ENCODE results near the gene PRR33.
"Not testable (repeated sequence)": the region's sequence is repeated elsewhere in the genome, so short reads cannot be mapped to it uniquely, and the experiment has no call there.

The PRR33 gene

DNA sequence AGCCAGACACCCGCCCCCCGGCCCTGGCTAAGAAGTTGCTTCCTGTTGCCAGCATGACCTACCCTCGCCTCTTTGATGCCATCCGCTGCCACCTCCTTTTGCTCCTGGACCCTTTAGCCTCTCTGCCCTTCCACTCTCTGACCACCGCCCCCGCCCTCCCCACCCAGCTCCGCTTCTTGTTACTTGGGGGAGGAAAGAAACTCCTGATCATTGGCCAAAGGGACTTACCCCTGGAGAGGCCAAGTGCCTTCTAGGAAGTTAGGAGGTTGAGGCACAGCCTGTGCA, at the start of gene PRR33:
PRR33 (minus strand) TSS at position 65 of the 285 bp plus-strand sequence. CDS start 1,311 bp downstream, outside the sequence.
- no peak for DNase-seq (ENCODE audit: low read depth in 2 of 2)

DNA sequence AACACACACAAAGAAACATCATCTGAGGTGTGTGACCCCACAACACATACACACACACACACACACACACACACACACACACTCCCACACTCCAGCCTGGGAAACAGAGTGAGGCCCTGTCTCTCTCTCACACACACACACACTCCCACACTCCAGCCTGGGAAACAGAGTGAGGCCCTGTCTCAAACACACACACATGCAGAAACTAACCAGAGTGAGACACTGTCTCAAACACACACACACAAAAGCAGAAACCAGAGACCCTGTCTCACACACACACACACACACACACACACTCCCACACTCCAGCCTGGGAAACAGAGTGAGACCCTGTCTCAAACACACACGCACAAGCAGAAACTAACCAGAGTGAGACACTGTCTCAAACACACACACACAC, 48.1 kb upstream of the PRR33 start:
- not testable (repeated sequence) for DNase-seq (ENCODE audit: low read depth in 2 of 2)

DNA sequence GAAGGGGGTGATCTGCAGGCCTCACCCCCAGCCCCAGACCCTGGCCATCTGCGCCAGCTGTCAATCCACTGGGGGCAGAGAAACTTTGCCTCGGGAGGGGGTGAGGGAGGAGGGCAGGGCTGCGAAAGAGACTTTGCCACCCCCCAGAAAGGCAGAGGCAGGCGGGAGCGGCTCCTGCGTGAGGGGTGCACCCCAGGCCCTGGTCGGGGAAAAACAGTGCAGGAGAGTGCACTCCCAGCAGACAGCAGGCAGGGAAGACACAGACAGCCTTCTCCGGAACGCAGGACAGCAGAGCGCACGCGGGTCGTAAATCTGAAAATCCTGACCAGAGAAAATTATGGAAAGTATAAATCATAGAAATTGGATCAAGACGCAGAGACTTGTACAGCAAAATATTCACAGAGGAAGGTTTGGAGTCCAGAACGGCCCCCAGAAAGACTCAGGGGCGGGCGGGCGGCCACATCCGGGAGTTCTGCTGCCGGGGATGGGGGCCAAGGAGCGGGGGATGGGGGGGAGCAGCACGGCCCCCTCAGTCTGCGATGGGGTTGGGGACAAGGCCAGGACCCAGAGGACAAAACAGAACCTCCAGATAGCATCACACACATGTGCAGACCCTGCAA, 47.4 kb upstream of the PRR33 start:
- DNase-seq (ENCODE audit: low read depth in 2 of 2): no peak

DNA sequence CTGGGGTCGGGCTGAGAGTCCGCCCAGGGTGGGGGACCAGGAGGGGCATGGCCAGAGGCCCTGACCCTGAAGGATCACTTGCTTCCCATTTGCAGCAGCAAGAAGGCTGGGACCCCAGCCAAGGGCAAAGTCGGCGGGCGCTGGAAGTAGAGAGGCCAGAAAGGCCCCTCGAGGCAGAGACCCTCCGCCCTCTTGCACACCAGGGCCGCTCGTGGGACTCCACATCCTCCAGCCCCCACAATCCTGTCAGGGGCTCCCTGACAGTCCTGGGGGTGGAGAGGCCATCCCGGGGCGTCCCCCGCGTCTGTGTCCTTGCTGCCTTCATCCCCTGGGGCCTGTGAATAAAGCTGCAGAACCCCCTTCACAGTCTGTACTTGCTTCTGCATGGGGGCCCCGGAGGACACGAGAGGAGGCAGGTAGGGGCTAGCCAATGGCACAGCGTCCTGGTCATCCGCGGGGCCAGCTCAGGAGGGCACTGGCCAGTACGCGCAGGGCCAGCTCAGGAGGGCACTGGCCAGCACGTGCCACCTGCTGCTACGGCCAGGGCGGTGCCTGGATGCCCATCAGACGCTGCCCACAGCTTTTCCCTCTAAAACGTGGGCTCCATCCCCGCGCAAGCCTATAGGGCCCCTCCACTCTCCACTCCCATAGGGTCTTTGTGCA, 46.8 kb upstream of the PRR33 start:
- DNase-seq (ENCODE audit: low read depth in 2 of 2): no peak

DNA sequence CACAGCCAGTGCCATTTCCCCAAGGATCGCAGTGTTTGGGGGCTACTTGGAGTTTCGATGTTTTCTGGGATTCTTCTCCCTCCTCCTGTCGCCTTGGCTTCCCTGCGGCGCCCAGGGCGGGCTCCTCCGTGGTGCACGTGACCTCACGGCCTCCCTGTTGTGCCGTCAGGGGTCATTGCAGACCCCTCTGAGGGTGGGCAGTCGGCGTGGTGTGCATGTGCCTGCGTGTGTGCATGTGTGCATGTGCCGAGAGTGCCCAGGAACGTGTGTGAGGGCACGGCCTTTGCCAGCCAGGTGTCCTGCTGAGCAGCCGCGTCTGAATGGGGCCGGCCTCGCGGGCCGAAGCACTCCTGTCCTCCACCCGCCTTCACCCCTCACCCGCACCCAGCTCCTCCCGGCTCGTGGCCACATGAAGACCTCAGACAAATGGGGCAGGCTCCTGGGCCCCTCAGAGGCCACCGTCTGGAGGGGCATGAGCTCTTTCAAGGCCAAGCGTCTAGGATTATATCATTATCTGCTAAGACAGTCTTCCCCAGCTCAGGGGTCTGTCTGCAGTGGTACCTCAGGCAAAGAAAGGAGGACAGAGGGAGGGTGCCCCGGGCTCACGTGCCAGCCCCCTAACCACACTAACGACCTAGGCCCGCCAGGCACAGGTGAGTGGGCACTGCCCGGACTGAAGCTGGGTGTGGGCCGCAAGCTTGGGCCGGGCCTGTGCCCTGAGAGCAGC, 46.1 kb upstream of the PRR33 start:
- no peak for DNase-seq (ENCODE audit: low read depth in 2 of 2)

DNA sequence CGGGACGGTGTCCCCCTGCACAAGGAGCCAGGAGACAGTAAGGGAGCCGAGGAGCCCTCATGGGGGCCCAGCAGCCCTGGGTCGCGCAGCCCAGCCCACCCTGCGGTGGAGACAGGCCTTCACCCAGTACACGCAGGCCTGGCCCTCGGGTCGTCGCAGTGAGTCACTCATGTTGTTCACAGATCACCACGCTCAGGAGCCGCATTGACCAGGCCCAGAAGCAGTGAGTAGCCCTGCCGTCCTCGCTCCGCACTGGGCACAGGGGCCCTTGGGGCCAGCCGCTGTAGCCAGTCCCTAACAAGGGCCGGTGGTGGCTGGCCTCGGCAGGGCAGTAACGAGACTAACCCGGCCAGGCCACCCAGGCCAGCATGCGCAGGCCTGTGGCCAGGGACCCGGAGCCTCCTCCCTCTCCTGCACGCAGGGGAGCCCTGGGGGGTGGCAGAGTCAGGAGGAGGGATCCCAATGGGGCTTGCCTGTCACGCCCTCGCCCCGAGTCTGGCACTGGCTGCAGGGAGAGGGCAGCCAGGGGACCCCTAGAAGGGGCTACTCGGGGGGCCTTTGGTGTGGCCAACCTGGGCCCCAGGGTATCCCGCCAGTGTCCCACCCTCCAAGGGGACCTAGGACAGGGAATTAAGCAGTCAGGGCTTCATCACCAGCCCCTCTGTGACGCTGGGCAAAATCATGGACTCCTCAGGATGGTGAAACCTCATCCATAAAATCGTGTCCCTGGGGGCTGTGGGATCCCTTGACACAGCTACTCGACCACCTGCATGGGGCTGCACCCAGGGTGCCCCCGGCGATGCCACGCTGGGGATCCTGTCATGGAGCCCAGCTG, 45.3 kb upstream of the PRR33 start:
- no peak for DNase-seq (ENCODE audit: low read depth in 2 of 2)

DNA sequence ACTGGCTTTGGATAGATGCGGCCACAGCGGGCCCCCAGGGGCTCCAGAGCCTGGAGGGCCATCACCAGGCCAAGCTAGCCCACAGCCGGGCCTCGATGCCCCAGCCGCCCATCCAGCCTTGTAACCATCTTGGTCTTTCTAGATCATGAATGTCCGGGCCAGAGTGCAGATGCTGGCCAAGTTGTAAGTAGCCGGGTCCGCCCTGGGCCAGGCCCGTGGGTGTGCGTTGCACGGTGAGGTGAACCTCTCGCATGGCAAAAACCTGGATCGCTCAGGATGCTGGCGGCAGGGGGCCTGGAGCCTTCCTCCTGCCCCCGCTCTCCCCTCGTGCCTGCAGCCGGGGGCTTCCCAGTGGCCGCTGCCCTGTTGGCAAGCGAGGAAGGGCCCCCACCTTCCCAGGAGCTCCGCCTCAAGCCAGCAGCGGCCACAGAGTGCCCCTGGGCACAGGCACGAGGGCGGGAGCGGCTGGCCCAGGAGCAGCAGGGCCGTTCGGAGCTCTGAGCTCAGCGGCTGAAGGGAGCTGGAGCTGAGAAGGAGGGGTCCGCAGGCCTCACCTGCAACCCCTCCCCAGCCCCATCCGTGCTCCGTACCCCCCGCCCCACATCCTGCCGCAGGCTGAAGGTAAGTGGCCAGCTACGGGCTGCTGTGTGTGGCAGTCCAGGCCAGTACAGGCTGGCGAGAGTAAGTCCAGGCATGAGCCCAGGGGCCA, 44.5 kb upstream of the PRR33 start:
- no peak for DNase-seq (ENCODE audit: low read depth in 2 of 2)

DNA sequence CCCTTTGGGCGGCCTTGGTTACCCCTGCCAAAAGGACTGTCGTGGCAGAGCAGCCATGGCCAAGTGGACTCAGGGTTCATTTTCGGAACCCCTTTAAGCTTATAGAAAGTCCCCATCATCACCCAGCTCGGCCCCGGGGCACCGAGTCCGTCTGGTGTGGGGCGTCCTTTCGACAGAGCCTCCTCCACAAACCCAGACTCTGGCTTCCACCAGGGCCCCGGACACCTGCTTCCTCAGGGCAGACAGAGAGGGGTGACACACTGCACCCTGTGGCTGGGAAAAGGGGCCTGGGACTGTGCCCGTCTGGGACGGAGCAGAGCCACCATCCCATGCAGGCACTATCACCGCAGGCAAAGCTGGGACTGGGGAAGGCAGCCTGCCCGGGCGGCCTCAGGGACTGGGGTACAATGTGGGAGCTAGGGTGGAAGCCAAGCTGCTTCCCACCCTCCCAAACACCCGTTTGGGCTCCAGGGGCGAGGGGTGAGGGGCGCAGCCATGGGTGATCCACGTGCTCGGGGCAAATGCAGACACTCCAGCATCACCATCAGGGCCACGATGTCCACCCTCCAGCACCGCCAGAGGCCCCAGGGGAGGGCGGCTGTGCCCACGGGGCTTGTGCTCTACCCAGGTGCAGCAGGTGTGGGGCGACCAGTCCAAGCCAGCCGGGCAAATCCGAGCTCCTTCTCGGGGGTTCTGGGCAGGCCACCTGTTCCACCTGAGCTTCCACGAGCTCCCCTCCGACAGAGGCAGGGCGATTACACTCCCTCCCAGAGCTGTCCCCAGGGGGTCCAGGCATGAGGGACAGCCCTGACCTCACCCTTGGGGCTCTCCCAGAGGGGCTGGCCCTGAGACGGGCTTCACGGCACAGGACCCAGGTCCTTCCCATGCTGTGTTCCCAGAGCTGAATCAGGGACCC, 43.7 kb upstream of the PRR33 start:
- no peak for DNase-seq (ENCODE audit: low read depth in 2 of 2)

DNA sequence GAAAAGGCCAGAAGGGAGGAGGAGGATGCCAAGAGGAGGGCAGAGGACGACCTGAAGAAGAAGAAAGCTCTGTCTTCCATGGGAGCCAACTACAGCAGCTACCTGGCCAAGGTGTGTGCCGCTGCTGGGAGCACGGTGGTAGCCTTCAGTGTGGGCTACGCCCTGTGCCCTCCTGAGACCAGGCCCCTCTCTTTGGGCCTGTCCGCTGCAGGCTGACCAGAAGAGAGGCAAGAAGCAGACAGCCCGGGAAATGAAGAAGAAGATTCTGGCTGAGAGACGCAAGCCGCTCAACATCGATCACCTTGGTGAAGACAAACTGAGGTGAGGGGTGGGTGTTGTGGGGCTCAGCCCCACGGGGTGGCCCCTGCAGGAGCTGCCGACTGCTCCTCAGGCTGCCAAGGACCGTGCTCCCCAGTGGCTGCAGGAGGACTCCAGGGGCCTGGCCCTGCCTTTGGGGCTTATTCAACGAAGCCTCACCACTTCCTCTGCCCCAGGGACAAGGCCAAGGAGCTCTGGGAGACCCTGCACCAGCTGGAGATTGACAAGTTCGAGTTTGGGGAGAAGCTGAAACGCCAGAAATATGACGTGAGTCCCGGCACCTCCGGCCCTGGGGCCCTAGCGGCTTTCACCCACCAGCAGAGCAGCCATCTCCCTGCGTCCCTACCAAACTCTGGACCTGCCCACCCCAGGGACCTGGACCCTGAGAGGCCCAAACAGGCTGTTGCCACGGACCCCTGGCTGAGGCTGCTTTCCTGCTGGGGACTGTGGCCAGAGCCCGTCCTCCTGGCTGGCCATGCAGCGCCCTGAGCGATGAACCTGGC, 42.9 kb upstream of the PRR33 start:
- DNase-seq (ENCODE audit: low read depth in 2 of 2): no peak

DNA sequence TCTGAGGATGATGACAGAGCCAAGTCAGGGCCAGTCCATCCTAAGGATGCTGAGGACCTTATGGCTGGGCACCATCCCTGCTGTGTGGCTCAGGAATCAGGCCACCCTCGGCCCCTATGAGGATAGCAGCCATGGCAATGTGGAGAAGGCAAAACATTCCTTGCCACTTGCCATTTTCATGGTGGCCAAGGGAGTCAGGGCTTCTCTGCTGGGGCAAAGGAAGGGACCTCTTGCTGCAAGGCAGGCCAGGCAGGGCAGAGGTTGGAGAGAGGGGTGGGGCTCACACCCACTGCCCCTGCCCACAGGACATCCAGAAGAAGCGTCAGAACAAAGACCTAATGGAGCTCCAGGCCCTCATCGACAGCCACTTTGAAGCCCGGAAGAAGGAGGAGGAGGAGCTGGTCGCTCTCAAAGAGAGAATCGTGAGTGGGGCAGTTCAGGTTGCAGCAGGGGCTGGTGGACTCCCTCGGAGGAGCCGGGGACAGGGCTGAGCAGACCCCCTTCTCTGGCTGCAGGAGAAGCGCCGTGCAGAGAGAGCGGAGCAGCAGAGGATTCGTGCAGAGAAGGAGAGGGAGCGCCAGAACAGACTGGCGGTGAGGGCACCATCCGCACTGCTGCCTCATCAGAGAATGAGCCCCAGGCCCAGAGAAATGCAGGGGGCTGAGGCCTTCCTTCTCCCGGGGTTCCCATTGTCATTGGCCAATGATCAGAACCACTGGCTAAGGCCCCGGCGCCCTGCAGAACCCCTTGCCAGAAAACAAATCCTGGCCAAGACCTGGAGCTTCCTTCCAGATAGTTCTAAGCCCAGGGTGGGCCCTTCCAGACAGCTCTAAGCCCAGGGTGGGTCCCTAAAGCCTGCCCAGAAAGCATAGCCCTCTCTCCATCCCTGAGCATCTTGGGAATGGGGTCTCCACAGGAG, 42.0 kb upstream of the PRR33 start:
- no peak for DNase-seq (ENCODE audit: low read depth in 2 of 2)

DNA sequence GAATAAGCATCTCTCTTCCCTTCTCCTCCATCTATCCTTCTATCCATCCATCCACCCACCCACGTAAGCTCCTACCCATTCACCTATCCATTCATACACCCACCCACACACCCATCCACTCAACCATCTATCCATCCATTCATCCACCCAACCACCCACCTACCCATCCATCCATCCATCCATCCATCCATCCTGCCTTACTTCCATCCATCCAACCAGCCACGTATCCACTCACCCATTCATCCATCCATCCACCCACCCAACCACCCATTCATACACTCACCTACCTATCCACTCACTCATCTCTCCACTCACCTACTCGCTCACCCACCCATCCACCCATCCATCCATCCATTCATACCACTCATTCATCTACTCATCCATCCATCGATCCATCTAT, 41.0 kb upstream of the PRR33 start:
- no peak for DNase-seq (ENCODE audit: low read depth in 2 of 2)

DNA sequence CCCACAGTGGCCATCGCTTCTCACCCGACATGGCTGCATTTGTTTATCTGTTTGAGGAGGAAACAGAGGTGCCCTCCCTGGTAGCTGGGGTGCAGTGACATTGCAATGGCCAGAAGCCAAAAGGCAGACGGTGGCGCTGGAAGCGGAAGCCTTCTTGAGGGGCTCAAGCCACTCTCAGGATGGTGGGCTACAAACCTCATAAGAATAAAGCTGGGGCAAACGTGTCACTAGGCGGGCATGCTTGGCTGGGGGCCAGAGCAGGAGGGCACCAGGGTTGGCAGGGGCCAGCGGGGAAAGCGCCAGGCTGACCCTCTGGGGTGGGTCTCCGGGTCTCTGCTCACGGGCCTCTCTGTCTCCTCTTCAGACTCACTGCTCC, 40.4 kb upstream of the PRR33 start:
- no peak for DNase-seq (ENCODE audit: low read depth in 2 of 2)

DNA sequence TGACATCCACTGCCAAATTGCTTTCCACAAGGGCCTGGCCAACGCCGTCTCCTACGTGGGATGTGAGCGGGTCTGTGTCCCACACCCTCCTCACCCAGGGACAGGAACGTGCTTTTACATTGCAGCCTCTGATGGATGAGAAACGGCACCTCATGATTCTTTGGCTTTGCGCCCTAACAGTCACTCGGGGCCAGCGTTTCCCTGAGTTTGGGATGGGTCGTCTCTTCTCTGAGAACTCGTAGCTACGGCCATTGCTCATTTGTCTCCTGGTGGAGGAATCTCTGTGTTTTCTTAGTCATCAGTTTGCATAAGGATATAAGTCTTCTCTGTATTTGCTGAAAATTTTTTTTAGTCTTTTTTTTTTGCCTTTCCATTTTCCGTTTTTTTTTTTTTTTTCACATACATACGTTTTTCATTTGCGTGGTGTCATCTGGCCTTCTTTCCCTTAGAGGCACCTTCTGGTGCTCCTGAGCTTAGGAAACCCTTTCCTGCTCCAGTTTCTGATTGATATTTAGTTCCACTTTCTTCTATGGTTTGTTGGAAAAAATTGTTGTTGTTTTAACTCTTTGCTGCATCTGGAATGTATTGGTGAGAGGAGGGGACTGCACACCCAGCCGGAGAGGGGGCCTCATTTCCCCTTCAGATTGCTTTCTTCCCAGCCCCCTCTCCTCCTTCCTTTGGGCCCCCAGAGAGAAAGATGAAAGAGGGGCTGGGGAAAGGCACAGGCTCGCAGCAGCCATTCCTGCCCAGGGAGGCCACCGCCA, 39.8 kb upstream of the PRR33 start:
- no peak for DNase-seq (ENCODE audit: low read depth in 2 of 2)

DNA sequence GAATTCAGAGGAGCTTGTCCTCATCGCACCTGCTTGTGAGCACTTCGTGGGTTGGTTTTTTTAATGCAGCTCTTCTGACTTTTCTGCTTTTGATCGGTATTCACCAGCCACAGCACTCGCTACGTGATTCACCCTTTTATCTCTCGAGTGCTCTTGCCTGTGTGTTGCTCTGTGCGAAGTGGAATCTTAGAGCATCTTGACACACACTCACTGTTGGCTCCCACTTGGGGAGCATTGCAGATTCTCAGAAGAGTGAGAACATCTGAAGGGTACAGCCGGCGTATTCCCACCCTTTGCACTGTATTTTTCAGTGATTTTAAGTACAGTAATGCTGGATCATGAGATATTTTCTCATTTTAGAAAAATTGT, 38.8 kb upstream of the PRR33 start:
- DNase-seq (ENCODE audit: low read depth in 2 of 2): no peak

DNA sequence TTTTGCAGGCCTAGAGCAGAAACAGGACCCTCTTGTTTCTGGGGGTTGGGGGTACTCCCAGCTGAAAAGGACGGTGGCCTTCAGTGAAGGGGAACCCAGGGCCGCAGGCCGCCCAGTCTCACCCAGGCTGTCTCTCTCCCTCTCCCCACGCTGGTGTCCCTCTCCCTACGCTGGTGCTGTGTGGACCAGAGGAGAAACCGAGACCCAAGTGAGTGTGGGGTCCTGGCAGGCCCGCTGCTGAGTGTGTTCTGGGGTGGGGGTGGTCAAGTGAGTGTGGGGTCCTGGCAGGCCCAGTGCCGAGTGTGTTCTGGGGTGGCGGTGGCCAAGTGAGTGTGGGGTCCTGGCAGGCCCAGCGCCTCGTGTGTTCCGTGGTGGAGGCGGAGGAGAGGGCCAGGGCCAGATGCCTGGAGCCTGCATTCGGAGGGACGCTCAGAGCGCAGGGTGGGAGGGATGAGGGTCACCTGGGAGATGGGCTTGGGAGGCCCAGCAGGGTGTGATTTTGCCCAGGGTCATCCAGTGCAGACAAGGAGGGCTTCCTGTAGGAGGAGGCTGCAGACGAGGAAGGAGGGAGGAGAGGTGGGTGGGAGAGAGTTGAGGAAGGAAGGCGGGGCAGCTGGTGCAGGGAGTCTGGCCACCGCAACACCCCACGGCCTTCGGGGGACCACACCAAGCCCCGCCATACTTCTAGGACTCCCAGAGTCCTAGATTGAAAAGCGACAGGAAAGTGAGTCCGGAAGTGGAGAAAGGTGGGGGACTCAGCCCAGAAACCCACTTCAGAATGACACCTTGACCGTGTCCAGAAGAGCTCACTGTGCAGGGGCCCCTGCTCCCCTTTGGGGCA, 38.1 kb upstream of the PRR33 start:
- DNase-seq (ENCODE audit: low read depth in 2 of 2): no peak

DNA sequence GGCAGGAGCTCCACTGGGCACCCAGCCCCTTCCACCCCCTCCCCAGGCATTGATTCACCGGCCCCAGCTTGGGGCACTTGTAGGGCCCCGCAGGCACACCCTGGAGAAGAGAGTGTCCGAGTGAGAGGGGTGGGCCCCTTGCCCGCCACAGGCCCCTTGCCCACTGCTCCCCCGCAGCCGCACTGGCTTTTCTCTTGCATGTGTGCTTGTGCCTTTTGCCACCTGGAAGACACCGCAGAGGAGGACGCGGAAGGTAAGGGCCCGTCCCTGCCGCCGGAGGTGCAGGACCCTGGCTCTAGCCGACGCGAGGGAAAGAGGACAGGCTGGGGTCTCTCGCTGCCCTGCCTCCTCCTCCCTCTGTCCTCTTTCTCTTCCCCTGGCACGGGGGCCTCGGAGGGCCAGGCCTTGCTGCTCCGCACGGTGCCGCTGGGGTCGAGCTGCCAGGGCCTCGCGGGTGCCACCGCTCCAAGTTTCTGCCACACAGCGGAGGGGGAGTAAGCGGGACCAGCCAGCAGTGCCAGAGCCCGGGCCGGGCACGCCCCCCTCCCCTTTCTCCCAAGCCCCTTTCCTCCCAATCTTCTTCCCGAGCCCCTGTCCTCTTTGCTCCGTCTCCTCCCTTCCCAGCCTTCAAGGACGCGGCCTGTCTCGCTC, 37.3 kb upstream of the PRR33 start:
- DNase-seq (ENCODE audit: low read depth in 2 of 2): no peak

DNA sequence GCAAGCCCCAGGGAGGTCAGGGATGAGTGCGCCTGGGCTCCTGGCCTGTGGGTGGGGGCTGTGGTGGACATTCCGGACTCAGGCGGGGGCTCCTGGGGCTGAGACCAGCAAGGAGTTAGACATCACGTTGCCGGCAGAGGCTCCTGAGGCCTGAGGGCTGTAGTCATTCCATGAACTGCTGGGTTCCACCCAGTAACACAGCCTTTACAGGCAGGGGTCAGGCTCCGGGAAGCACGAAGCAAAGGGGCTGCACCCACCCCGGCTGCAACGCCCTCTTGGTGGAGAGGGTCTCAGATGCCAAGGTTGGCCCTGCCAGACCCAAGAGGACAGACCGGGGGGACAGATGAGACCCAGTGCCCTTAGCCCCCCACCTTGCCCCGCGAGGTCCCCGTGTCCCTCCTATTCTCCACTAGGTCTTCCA, 36.8 kb upstream of the PRR33 start:
- no peak for DNase-seq (ENCODE audit: low read depth in 2 of 2)

Data from stimulated activated CD4-positive, alpha-beta T cell treated with anti-CD3 and anti-CD28 coated beads, Interleukin-1b, Interleukin-23, amount 100 ng/mL, for 1 hour (primary cell).